IgD-negative memory B cell (primary cell): Measurements from ENCODE around the gene IFRD2. TPM values are rescaled to one million over a fixed set of nuclear protein-coding genes. Genes with fewer than 3 reads are reported as not detected.
"Not testable (repeated sequence)": the region's sequence is repeated elsewhere in the genome, so short reads cannot be mapped to it uniquely, and the experiment has no call there.

Experiments used
- H3K27ac Mint-ChIP-seq, 3 donors: one replicate each; pipeline ENCODE4 v1.8.0; 2020 to 2022; ENCODE audit warnings: mild to moderate bottlenecking in 3 of 3, mixed read lengths in 3 of 3, moderate library complexity in 1 of 3
- H3K27me3 Mint-ChIP-seq: one replicate; pipeline ENCODE4 v1.8.0; 2021; ENCODE audit warnings: mixed read lengths
- H3K36me3 Mint-ChIP-seq: one replicate; pipeline ENCODE4 v1.8.0; 2020; ENCODE audit warnings: mild to moderate bottlenecking, mixed read lengths
- H3K4me1 Mint-ChIP-seq, 3 donors: one replicate each; pipeline ENCODE4 v1.8.0; 2020 to 2022; ENCODE audit warnings: mixed read lengths in 3 of 3, mild to moderate bottlenecking in 1 of 3
- H3K4me3 Mint-ChIP-seq, 4 donors: one replicate each; pipeline ENCODE4 v1.8.0; 2020 to 2022; ENCODE audit warnings: mild to moderate bottlenecking in 4 of 4, mixed read lengths in 4 of 4, moderate library complexity in 3 of 4
- H3K9me3 Mint-ChIP-seq, 3 donors: one replicate each; pipeline ENCODE4 v1.8.0; 2020 to 2021; ENCODE audit warnings: mixed read lengths in 3 of 3, mild to moderate bottlenecking in 1 of 3
- polyA plus RNA-seq: library from polyadenylated mRNA; unstranded; fragments of 300-500 nt; fragmentation: Illumina TruSeq; gene quantifications from one replicate; pipeline ENCODE4 v1.2.3, GENCODE V29; 2021

The IFRD2 gene
- polyA plus RNA-seq, 1 donor from 2014 or later: 58.6 TPM

GRCh38 chr3:50288387-50289007 is 3.7 kb downstream of the IFRD2 start:
- Mint-ChIP-seq H3K4me3 (peak overlapping the region in 1 of 4 donors; percentile 68), H3K9me3 (no peaks in the 10 kb centered on the region), H3K4me1 (peaks cover 9 to 14% (median 10%) of the 10 kb centered on the region in 3 donors), H3K36me3 (peaks cover 4% of the 10 kb centered on the region), H3K27ac (peak overlapping the region in 2 of 3 donors; percentile 35 to 42), H3K27me3 (no peaks in the 10 kb centered on the region)

- peaks cover 4% of the 10 kb centered on the region for H3K36me3 Mint-ChIP-seq
- H3K27me3 Mint-ChIP-seq: no peaks in the 10 kb centered on the region
Observed at GRCh38 chr3:50287262-50287661, 5.0 kb downstream of the IFRD2 start.

GRCh38 chr3:50286322-50287227 is 5.7 kb downstream of the IFRD2 start:
- Mint-ChIP-seq H3K36me3 (peaks cover 4% of the 10 kb centered on the region), H3K27ac (no peak overlapping the region), H3K4me1 (peaks cover 4 to 5% (median 4%) of the 10 kb centered on the region in 3 donors), H3K9me3 (no peaks in the 10 kb centered on the region), H3K27me3 (no peaks in the 10 kb centered on the region), H3K4me3 (no peak overlapping the region)

More at GRCh38 chr3:50287262-50287661, 5.0 kb downstream of the IFRD2 start:
- no peak overlapping the region for H3K27ac Mint-ChIP-seq
- no peak overlapping the region for H3K4me3 Mint-ChIP-seq
- no peaks in the 10 kb centered on the region for H3K9me3 Mint-ChIP-seq
- peaks cover 5% of the 10 kb centered on the region in 3 donors for H3K4me1 Mint-ChIP-seq

- not testable (repeated sequence) for H3K9me3 Mint-ChIP-seq, H3K36me3 Mint-ChIP-seq, H3K4me1 Mint-ChIP-seq, H3K4me3 Mint-ChIP-seq, H3K27me3 Mint-ChIP-seq
- H3K27ac Mint-ChIP-seq: peak overlapping the region in 1 of 3 donors; percentile 16
Observed at GRCh38 chr3:50284121-50284520, 8.1 kb downstream of the IFRD2 start.

GRCh38 chr3:50279255-50280016 is 12.8 kb downstream of the IFRD2 start:
- Mint-ChIP-seq H3K9me3 (no peaks in the 10 kb centered on the region), H3K4me1 (peaks cover 1 to 7% (median 4%) of the 10 kb centered on the region in 3 donors), H3K27ac (no peak overlapping the region), H3K36me3 (no peaks in the 10 kb centered on the region), H3K4me3 (no peak overlapping the region), H3K27me3 (peaks cover 20% of the 10 kb centered on the region)

GRCh38 chr3:50278880-50279224 is 13.4 kb downstream of the IFRD2 start, which contains the start of gene LSMEM2:
LSMEM2 (plus strand) TSS chr3:50279087; CDS start chr3:50279114, 27 bp downstream.
- no peaks in the 10 kb centered on the region for H3K9me3 Mint-ChIP-seq
- H3K27ac Mint-ChIP-seq: peak within 1 kb of the TSS in 2 of 3 donors; percentile 58 to 78
- H3K27me3 Mint-ChIP-seq: peaks cover 25% of the 10 kb centered on the region
- H3K36me3 Mint-ChIP-seq: no peaks in the 10 kb centered on the region
- no peak within 1 kb of the TSS for H3K4me3 Mint-ChIP-seq
- H3K4me1 Mint-ChIP-seq: peaks cover 6 to 11% (median 8%) of the 10 kb centered on the region in 3 donors

- no peaks in the 10 kb centered on the region for H3K36me3 Mint-ChIP-seq
Observed at GRCh38 chr3:50278123-50278879, 13.9 kb downstream of the IFRD2 start.

GRCh38 chr3:50276762-50277101 is 15.5 kb downstream of the IFRD2 start:
- Mint-ChIP-seq H3K4me3 (no peak overlapping the region), H3K27ac (no peak overlapping the region), H3K27me3 (peaks cover 31% of the 10 kb centered on the region), H3K36me3 (no peaks in the 10 kb centered on the region), H3K9me3 (no peaks in the 10 kb centered on the region), H3K4me1 (peaks cover 12 to 19% (median 16%) of the 10 kb centered on the region in 3 donors)

More at GRCh38 chr3:50278123-50278879, 13.9 kb downstream of the IFRD2 start:
- Mint-ChIP-seq H3K4me1 (peaks cover 6 to 11% (median 9%) of the 10 kb centered on the region in 3 donors), H3K4me3 (no peak overlapping the region), H3K9me3 (no peaks in the 10 kb centered on the region), H3K27ac (peak overlapping the region in 2 of 3 donors; percentile 58 to 78), H3K27me3 (peaks cover 27% of the 10 kb centered on the region)

GRCh38 chr3:50275996-50276761 is 16.1 kb downstream of the IFRD2 start:
- Mint-ChIP-seq H3K27me3 (peaks cover 31% of the 10 kb centered on the region), H3K4me1 (peaks cover 12 to 19% (median 16%) of the 10 kb centered on the region in 3 donors), H3K27ac (peak overlapping the region in 1 of 3 donors; percentile 23), H3K36me3 (no peaks in the 10 kb centered on the region), H3K9me3 (no peaks in the 10 kb centered on the region), H3K4me3 (peak overlapping the region in 2 of 4 donors; percentile 24 to 57)

GRCh38 chr3:50275141-50275995 is 16.9 kb downstream of the IFRD2 start:
- peak overlapping the region in 1 of 3 donors; percentile 16 for H3K27ac Mint-ChIP-seq
- peaks cover 31% of the 10 kb centered on the region for H3K27me3 Mint-ChIP-seq
- H3K9me3 Mint-ChIP-seq: no peaks in the 10 kb centered on the region
- peak overlapping the region in 1 of 4 donors; percentile 23 for H3K4me3 Mint-ChIP-seq
- H3K4me1 Mint-ChIP-seq: peaks cover 12 to 19% (median 16%) of the 10 kb centered on the region in 3 donors
- no peaks in the 10 kb centered on the region for H3K36me3 Mint-ChIP-seq

GRCh38 chr3:50274371-50275104 is 17.7 kb downstream of the IFRD2 start:
- H3K4me3 Mint-ChIP-seq: peak overlapping the region; percentile 47 to 82 (median 63)
- peaks cover 12 to 19% (median 16%) of the 10 kb centered on the region in 3 donors for H3K4me1 Mint-ChIP-seq
- H3K9me3 Mint-ChIP-seq: no peaks in the 10 kb centered on the region
- H3K27ac Mint-ChIP-seq: peak overlapping the region; percentile 16 to 92 (median 69)
- H3K36me3 Mint-ChIP-seq: no peaks in the 10 kb centered on the region
- peaks cover 31% of the 10 kb centered on the region for H3K27me3 Mint-ChIP-seq

- Mint-ChIP-seq H3K4me3 (no peak overlapping the region), H3K27ac (peak overlapping the region in 2 of 3 donors; percentile 69 to 92), H3K9me3 (no peaks in the 10 kb centered on the region), H3K36me3 (no peaks in the 10 kb centered on the region), H3K4me1 (peaks cover 12 to 19% (median 16%) of the 10 kb centered on the region in 3 donors), H3K27me3 (peaks cover 31% of the 10 kb centered on the region)
Observed at GRCh38 chr3:50273689-50274065, 18.6 kb downstream of the IFRD2 start.
